Neural progenitor cell (in vitro differentiated cells): ENCODE data around the gene GPR162. TPM values are rescaled to one million over a fixed set of nuclear protein-coding genes. Genes with fewer than 3 reads are reported as not detected.

ENCODE experiments used
- DNase-seq: peaks from one replicate; pipeline ENCODE4 v3.0.0-alpha.2; 2016; ENCODE audit warnings: low spot score
- H2AFZ ChIP-seq: fragments of 200-600 bp; sonication (generic); replicated peaks from 2 replicates; pipeline ENCODE4 v1.6.1; 2016; ENCODE audit warnings: antibody characterized with exemption
- H3F3A ChIP-seq: fragments of 200-600 bp; sonication (generic); 2 replicates; pipeline ENCODE4 v1.6.1; 2016; ENCODE audit warnings: antibody characterized with exemption, low read depth
- H3K27ac ChIP-seq: fragments of 200-600 bp; sonication (generic); 2 replicates; pipeline ENCODE4 v1.5.1; 2016; ENCODE audit warnings: mild to moderate bottlenecking
- H3K27me3 ChIP-seq: fragments of 200-600 bp; sonication (generic); 2 replicates; pipeline ENCODE4 v1.6.1; 2016; ENCODE audit warnings: mild to moderate bottlenecking, moderate library complexity
- H3K36me3 ChIP-seq: fragments of 200-600 bp; sonication (generic); 2 replicates; pipeline ENCODE4 v1.5.1; 2016
- H3K4me1 ChIP-seq: fragments of 200-600 bp; sonication (generic); 2 replicates; pipeline ENCODE4 v1.6.1; 2016; ENCODE audit warnings: mixed run types
- H3K4me2 ChIP-seq: fragments of 200-600 bp; sonication (generic); 2 replicates; pipeline ENCODE4 v1.6.1; 2016
- H3K4me3 ChIP-seq: fragments of 200-600 bp; sonication (generic); 2 replicates; pipeline ENCODE4 v1.5.1; 2016
- H3K79me2 ChIP-seq: fragments of 200-600 bp; sonication (generic); 2 replicates; pipeline ENCODE4 v1.6.1; 2016; ENCODE audit warnings: low read depth
- H3K9ac ChIP-seq: fragments of 200-600 bp; sonication (generic); 2 replicates; pipeline ENCODE4 v1.6.1; 2016
- H3K9me3 ChIP-seq: fragments of 200-600 bp; sonication (generic); 2 replicates; pipeline ENCODE4 v1.5.1; 2016; ENCODE audit warnings: low read depth
- H4K20me1 ChIP-seq: fragments of 200-600 bp; sonication (generic); 2 replicates; pipeline ENCODE4 v1.6.1; 2016; ENCODE audit warnings: low read depth
- H3K27ac Mint-ChIP-seq: 3 replicates; pipeline ENCODE4 v1.8.0; 2021; ENCODE audit warnings: mixed read lengths
- H3K27me3 Mint-ChIP-seq: 2 replicates; pipeline ENCODE4 v1.8.0; 2022; ENCODE audit warnings: low read depth, mild to moderate bottlenecking, inconsistent platforms, moderate library complexity, mixed read lengths; ENCODE audit not compliant: insufficient read depth
- H3K36me3 Mint-ChIP-seq: 3 replicates; pipeline ENCODE4 v1.8.0; 2021; ENCODE audit warnings: mixed read lengths
- H3K4me1 Mint-ChIP-seq: 3 replicates; pipeline ENCODE4 v1.8.0; 2021; ENCODE audit warnings: mixed read lengths
- H3K4me3 Mint-ChIP-seq: 3 replicates; pipeline ENCODE4 v1.8.0; 2021; ENCODE audit warnings: mild to moderate bottlenecking, moderate library complexity, mixed read lengths
- H3K9me3 Mint-ChIP-seq: 3 replicates; pipeline ENCODE4 v1.8.0; 2020; ENCODE audit warnings: mixed read lengths
- EZH2 ChIP-seq: fragments of 200-600 bp; sonication (generic); IDR thresholded peaks from 2 replicates; pipeline ENCODE4 v1.6.1; 2017; ENCODE audit warnings: antibody characterized with exemption, mild to moderate bottlenecking, moderate library complexity
- EZH2phosphoT487 ChIP-seq: fragments of 200-600 bp; sonication (generic); IDR thresholded peaks from 2 replicates; pipeline ENCODE4 v1.6.1; 2017; ENCODE audit warnings: antibody characterized with exemption
- total RNA-seq: library from RNA; depleted of rRNA; stranded (reverse); fragments of >200 nt; gene quantifications from 2 replicates; pipeline ENCODE4 v1.2.3, GENCODE V29; 2015; ENCODE audit warnings: low replicate concordance
- TF ChIP-seq, protein P1 (sequence below): fragments of 200-600 bp; sonication (generic); IDR thresholded peaks from 2 replicates; pipeline ENCODE4 v1.5.1; 2017; ENCODE audit warnings: antibody characterized with exemption, mild to moderate bottlenecking

GPR162 gene
- total RNA-seq, 1 donor from 2014 or later, result 10.0 TPM

DNA sequence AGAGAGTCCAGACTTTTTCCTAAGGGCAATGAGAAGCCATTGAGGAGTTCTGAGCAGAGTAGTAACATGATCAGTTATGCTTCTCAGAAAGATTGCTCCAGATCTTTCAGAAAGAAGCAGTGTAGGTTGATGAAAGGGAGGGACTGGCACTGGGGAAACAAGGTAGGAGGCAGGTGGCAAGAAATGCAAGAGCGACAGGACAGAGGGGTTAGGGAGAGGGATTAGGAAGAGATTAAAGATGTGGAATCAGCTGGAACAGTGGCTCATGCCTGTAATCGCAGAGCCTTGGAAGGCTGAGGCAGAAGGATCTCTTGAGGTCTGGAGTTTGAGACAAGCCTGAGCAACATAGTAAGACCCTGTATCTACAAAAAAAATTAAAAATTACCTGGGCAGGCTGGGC is 26.1 kb downstream of the GPR162 start:
- Histone ChIP-seq H3K9me3 (no peaks in the 10 kb centered on the region), H3K4me2 (no peak overlapping the region), H3K4me3 (no peak overlapping the region), H3K4me1 (peaks cover 12% of the 10 kb centered on the region), H3F3A (peaks cover 46% of the 10 kb centered on the region), H3K27ac (no peak overlapping the region), H2AFZ (no peak overlapping the region), H3K79me2 (peaks cover 25% of the 10 kb centered on the region), H3K9ac (peak overlapping the region; percentile 31), H3K36me3 (no peaks in the 10 kb centered on the region), H3K27me3 (no peaks in the 10 kb centered on the region), H4K20me1 (peaks cover 24% of the 10 kb centered on the region)
- Mint-ChIP-seq H3K9me3 (no peaks in the 10 kb centered on the region), H3K36me3 (peaks cover 46% of the 10 kb centered on the region), H3K27me3 (peaks cover 11% of the 10 kb centered on the region), H3K4me1 (peaks cover 33% of the 10 kb centered on the region), H3K27ac (no peak overlapping the region), H3K4me3 (no peak overlapping the region)
- DNase-seq, result no peak
- TF ChIP-seq EZH2 (no peak), EZH2phosphoT487 (no peak)
- TF ChIP-seq, protein P1, sequence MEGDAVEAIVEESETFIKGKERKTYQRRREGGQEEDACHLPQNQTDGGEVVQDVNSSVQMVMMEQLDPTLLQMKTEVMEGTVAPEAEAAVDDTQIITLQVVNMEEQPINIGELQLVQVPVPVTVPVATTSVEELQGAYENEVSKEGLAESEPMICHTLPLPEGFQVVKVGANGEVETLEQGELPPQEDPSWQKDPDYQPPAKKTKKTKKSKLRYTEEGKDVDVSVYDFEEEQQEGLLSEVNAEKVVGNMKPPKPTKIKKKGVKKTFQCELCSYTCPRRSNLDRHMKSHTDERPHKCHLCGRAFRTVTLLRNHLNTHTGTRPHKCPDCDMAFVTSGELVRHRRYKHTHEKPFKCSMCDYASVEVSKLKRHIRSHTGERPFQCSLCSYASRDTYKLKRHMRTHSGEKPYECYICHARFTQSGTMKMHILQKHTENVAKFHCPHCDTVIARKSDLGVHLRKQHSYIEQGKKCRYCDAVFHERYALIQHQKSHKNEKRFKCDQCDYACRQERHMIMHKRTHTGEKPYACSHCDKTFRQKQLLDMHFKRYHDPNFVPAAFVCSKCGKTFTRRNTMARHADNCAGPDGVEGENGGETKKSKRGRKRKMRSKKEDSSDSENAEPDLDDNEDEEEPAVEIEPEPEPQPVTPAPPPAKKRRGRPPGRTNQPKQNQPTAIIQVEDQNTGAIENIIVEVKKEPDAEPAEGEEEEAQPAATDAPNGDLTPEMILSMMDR, result no peak

DNA sequence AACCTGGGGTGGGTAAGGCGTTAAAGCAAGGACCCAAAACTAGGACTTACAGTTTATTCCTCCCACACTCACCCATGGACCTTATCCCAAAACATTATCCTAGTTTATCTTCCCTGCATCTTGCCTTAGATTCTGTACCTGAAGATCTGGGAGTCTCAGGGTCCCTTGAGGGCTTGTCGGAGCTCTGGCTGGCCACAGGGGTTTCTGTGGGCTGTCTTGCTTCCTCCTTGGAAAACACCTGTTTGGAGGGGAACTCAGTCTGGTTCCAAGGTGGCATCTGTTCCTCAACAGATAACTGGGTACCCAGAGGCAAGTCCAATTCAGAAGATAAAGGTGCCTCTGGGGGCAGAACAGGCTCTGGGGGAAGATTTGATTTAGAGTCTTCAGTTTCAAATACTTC is 27.8 kb downstream of the GPR162 start:
- H3F3A ChIP-seq, result peaks cover 53% of the 10 kb centered on the region
- no peak overlapping the region for H3K4me3 ChIP-seq
- Mint-ChIP-seq H3K36me3 (peaks cover 41% of the 10 kb centered on the region), H3K27me3 (peaks cover 9% of the 10 kb centered on the region), H3K27ac (no peak overlapping the region), H3K9me3 (no peaks in the 10 kb centered on the region), H3K4me3 (peak overlapping the region; percentile 93), H3K4me1 (peaks cover 47% of the 10 kb centered on the region)
- H3K4me2 ChIP-seq, result peak overlapping the region; percentile 88
- no peaks in the 10 kb centered on the region for H3K27me3 ChIP-seq
- no peaks in the 10 kb centered on the region for H3K36me3 ChIP-seq
- H3K27ac ChIP-seq, result no peak overlapping the region
- TF ChIP-seq EZH2, result no peak
- TF ChIP-seq EZH2phosphoT487, result no peak
- TF ChIP-seq, protein P1, result no peak
- peaks cover 43% of the 10 kb centered on the region for H3K79me2 ChIP-seq
- peaks cover 31% of the 10 kb centered on the region for H4K20me1 ChIP-seq
- no peaks in the 10 kb centered on the region for H3K9me3 ChIP-seq
- DNase-seq, result no peak
- H2AFZ ChIP-seq, result no peak overlapping the region
- H3K4me1 ChIP-seq, result peaks cover 19% of the 10 kb centered on the region
- no peak overlapping the region for H3K9ac ChIP-seq

DNA sequence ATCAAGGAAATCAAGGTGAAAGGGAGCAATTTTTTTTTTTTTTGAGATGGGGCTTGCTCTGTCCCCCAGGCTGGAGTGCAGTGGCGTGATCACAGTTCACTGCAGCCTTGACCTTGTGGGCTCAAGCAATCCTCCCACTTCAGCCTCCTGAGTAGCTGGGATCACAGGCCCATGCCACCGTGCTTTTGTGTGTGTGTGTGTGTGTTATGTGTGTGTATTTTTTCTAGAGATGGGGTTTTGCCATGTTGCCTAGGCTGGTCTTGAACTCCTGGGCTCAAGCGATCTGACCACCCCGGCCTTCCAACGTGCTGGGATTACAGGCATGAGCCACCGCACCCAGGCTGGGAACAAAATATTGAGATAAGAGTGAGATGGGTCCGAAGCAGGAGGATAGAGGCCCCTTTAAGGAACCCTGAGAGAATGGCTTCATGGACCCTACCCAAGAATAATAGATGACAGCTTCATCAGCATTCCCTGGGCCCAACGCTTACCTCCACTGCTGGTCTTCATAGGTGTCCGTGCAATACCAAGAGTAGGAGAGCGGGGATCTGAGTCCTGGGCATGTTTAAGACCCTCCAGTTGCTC is 28.4 kb downstream of the GPR162 start:
- peaks cover 32% of the 10 kb centered on the region for H4K20me1 ChIP-seq
- peak overlapping the region; percentile 73 for H3K4me3 ChIP-seq
- H3K36me3 ChIP-seq, result no peaks in the 10 kb centered on the region
- H3K4me1 Mint-ChIP-seq, result peaks cover 47% of the 10 kb centered on the region
- no peak for DNase-seq
- peaks cover 19% of the 10 kb centered on the region for H3K4me1 ChIP-seq
- peaks cover 5% of the 10 kb centered on the region for H3K27me3 Mint-ChIP-seq
- H3K79me2 ChIP-seq, result peaks cover 49% of the 10 kb centered on the region
- no peaks in the 10 kb centered on the region for H3K27me3 ChIP-seq
- no peak overlapping the region for H2AFZ ChIP-seq
- H3K36me3 Mint-ChIP-seq, result peaks cover 34% of the 10 kb centered on the region
- peak overlapping the region; percentile 88 for H3K4me2 ChIP-seq
- TF ChIP-seq EZH2phosphoT487 (no peak), EZH2 (no peak)
- TF ChIP-seq, protein P1, result no peak
- H3F3A ChIP-seq, result peaks cover 47% of the 10 kb centered on the region
- H3K27ac Mint-ChIP-seq, result peak overlapping the region; percentile 68
- H3K9ac ChIP-seq, result peak overlapping the region; percentile 16
- H3K27ac ChIP-seq, result no peak overlapping the region
- H3K9me3 Mint-ChIP-seq, result no peaks in the 10 kb centered on the region
- peak overlapping the region; percentile 93 for H3K4me3 Mint-ChIP-seq
- H3K9me3 ChIP-seq, result no peaks in the 10 kb centered on the region
